Measurements from ENCODE around the gene AMDHD1.

GRCh38 chr12:95962222-95962621 is 19.1 kb downstream of the AMDHD1 start:
- TF ChIP-seq CTCF (IDR thresholded peaks at IDR 0.05; ENCODE audit: insufficient read depth, low read length, poor library complexity, severe bottlenecking): no peak
- TF ChIP-seq EZH2phosphoT487 (conservative IDR thresholded peaks at IDR 0.05; ENCODE audit: low read length): no peak
